Measurements from ENCODE around the gene PFKFB2. TPM values are rescaled to one million over a fixed set of nuclear protein-coding genes. Genes with fewer than 3 reads are reported as not detected.

The PFKFB2 gene
- total RNA-seq, 1 experiment from 2014 or later = 28.0 TPM

- CTCF ChIA-PET = no interaction called here
- no peak for DNase-seq
- H3K4me2 ChIP-seq = no peak overlapping the region
- no peaks in the 10 kb centered on the region for H3K9me3 ChIP-seq (ENCODE audit: insufficient read depth, low read depth)
- H4K20me1 ChIP-seq (ENCODE audit: insufficient read depth) = no peaks in the 10 kb centered on the region
- no peak overlapping the region for H2AFZ ChIP-seq
- TF ChIP-seq CTCF (conservative IDR thresholded peaks at IDR 0.05) (no peak), EZH2 (IDR thresholded peaks at IDR 0.05; ENCODE audit: low read depth) (no peak)
- no peaks in the 10 kb centered on the region for H3K27me3 ChIP-seq (ENCODE audit: insufficient read depth, low read depth)
- H3K4me3 ChIP-seq = no peak overlapping the region
- H3K4me1 ChIP-seq (replicated peaks; ENCODE audit: insufficient read depth) = no peaks in the 10 kb centered on the region
- no TSS peak for BruUV-seq (replicated peaks)
- no peaks in the 10 kb centered on the region for H3K79me2 ChIP-seq (ENCODE audit: low read depth)
- intact Hi-C loops (cut with micrococcal nuclease; ENCODE audit: unreplicated experiment) = loop anchor here (1.0 to 5.0 kb wide), 6 partner anchors 27 to 470 kb away; no protein-coding TSS in a partner anchor
- no peaks in the 10 kb centered on the region; the same call in 1 of the 2 replicates for H3K36me3 ChIP-seq (ENCODE audit: low read depth)
- H3F3A ChIP-seq (ENCODE audit: insufficient read depth, low read depth) = no peaks in the 10 kb centered on the region; the same call in 1 of the 2 replicates
- no peaks in the 10 kb centered on the region for H3K9me2 ChIP-seq (ENCODE audit: insufficient read depth)
- H3K27ac ChIP-seq = no peak overlapping the region
- POLR2A ChIA-PET (ENCODE audit: unreplicated experiment) = no interaction called here
Observed at GRCh38 chr1:207077012-207077411, 23.9 kb downstream of the PFKFB2 start.

- TF ChIP-seq EZH2 (IDR thresholded peaks at IDR 0.05; ENCODE audit: low read depth) (no peak), CTCF (conservative IDR thresholded peaks at IDR 0.05) (peak; percentile 95)
- H3K4me1 ChIP-seq (replicated peaks; ENCODE audit: insufficient read depth) = no peaks in the 10 kb centered on the region
- ChIA-PET POLR2A (ENCODE audit: unreplicated experiment) (no interaction called here), CTCF (no interaction called here)
- H3F3A ChIP-seq (ENCODE audit: insufficient read depth, low read depth) = peaks cover 2% of the 10 kb centered on the region; the same call in 1 of the 2 replicates
- H3K36me3 ChIP-seq (ENCODE audit: low read depth) = no peaks in the 10 kb centered on the region
- no peaks in the 10 kb centered on the region for H3K27me3 ChIP-seq (ENCODE audit: insufficient read depth, low read depth)
- no TSS peak for BruUV-seq (replicated peaks)
- no peaks in the 10 kb centered on the region for H3K9me3 ChIP-seq (ENCODE audit: insufficient read depth, low read depth)
- H3K79me2 ChIP-seq (ENCODE audit: low read depth) = no peaks in the 10 kb centered on the region
- peak; percentile 61 to 67 for DNase-seq
- H4K20me1 ChIP-seq (ENCODE audit: insufficient read depth) = no peaks in the 10 kb centered on the region
- intact Hi-C loops (cut with micrococcal nuclease; ENCODE audit: unreplicated experiment) = loop anchor here (1.0 to 5.0 kb wide), 7 partner anchors 27 to 470 kb away; no protein-coding TSS in a partner anchor
- H3K4me3 ChIP-seq = no peak overlapping the region
- H3K9me2 ChIP-seq (ENCODE audit: insufficient read depth) = no peaks in the 10 kb centered on the region
- H3K4me2 ChIP-seq = no peak overlapping the region
- H3K27ac ChIP-seq = no peak overlapping the region
- no peak overlapping the region for H2AFZ ChIP-seq
Observed at GRCh38 chr1:207077470-207078377, 24.6 kb downstream of the PFKFB2 start.

- no TSS peak for BruUV-seq (replicated peaks)
- ChIA-PET CTCF (no interaction called here), POLR2A (ENCODE audit: unreplicated experiment) (no interaction called here)
- Histone ChIP-seq H3K9me3 (ENCODE audit: insufficient read depth, low read depth) (no peaks in the 10 kb centered on the region), H3K4me2 (no peak overlapping the region), H3K79me2 (ENCODE audit: low read depth) (no peaks in the 10 kb centered on the region), H3K4me3 (no peak overlapping the region), H3K9me2 (ENCODE audit: insufficient read depth) (no peaks in the 10 kb centered on the region), H4K20me1 (ENCODE audit: insufficient read depth) (no peaks in the 10 kb centered on the region), H3K36me3 (ENCODE audit: low read depth) (no peaks in the 10 kb centered on the region), H3K27ac (no peak overlapping the region), H2AFZ (no peak overlapping the region), H3K27me3 (ENCODE audit: insufficient read depth, low read depth) (no peaks in the 10 kb centered on the region), H3K4me1 (replicated peaks; ENCODE audit: insufficient read depth) (no peaks in the 10 kb centered on the region), H3F3A (ENCODE audit: insufficient read depth, low read depth) (peaks cover 4% of the 10 kb centered on the region; the same call in 1 of the 2 replicates)
- no peak for DNase-seq
- no peak for TF ChIP-seq EZH2 (IDR thresholded peaks at IDR 0.05; ENCODE audit: low read depth)
- no peak for TF ChIP-seq CTCF (conservative IDR thresholded peaks at IDR 0.05)
- intact Hi-C loops (cut with micrococcal nuclease; ENCODE audit: unreplicated experiment) = loop anchor here (2.0 to 5.0 kb wide), 4 partner anchors 96 to 471 kb away; no protein-coding TSS in a partner anchor
Observed at GRCh38 chr1:207078578-207079132, 25.6 kb downstream of the PFKFB2 start.
